Measurements from ENCODE around the gene MED25.

- TF ChIP-seq, protein P1, sequence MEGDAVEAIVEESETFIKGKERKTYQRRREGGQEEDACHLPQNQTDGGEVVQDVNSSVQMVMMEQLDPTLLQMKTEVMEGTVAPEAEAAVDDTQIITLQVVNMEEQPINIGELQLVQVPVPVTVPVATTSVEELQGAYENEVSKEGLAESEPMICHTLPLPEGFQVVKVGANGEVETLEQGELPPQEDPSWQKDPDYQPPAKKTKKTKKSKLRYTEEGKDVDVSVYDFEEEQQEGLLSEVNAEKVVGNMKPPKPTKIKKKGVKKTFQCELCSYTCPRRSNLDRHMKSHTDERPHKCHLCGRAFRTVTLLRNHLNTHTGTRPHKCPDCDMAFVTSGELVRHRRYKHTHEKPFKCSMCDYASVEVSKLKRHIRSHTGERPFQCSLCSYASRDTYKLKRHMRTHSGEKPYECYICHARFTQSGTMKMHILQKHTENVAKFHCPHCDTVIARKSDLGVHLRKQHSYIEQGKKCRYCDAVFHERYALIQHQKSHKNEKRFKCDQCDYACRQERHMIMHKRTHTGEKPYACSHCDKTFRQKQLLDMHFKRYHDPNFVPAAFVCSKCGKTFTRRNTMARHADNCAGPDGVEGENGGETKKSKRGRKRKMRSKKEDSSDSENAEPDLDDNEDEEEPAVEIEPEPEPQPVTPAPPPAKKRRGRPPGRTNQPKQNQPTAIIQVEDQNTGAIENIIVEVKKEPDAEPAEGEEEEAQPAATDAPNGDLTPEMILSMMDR (conservative IDR thresholded peaks at IDR 0.05; ENCODE audit: low read depth, low read length), result no peak
- TF ChIP-seq EZH2 (IDR thresholded peaks at IDR 0.05; ENCODE audit: borderline replicate concordance, low read depth, low read length, poor library complexity, severe bottlenecking), result no peak
Observed at GRCh38 chr19:49776371-49776764, 41.7 kb upstream of the MED25 start.
